ENCODE results near the gene APBA1. TPM values are rescaled to one million over a fixed set of nuclear protein-coding genes. Genes with fewer than 3 reads are reported as not detected.

APBA1 gene
- total RNA-seq, 1 experiment from 2014 or later = 1.8 TPM

DNA sequence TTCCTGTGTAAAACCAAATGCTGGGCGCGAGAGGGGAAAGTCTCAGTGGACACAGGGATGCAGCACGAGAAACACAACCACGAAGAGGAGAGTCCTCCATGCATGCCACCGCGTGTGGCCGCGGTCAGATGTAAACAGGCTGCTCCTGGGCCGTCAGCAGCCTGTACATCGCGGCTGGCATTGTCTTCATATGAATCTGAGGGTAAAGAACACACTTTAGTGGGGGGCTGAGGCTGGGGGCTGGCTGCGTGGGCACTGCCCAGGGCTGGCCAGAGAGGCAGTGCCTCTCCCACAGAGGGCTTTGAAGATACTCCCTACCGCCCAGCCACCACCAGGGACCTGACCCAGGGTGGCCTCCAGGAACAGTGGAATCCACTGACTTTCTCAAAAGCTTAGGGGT, 241.0 kb downstream of the APBA1 start:
- Histone ChIP-seq H3K27ac (ENCODE audit: insufficient read length, low read depth, low read length) (no peak overlapping the region), H2BK5ac (ENCODE audit: insufficient read length, low read length) (no peak overlapping the region), H2AFZ (ENCODE audit: low read length) (no peak overlapping the region), H3K9me3 (ENCODE audit: control insufficient read depth, low read depth, low read length) (no peaks in the 10 kb centered on the region), H2BK15ac (ENCODE audit: low read depth, low read length) (no peak overlapping the region), H2BK120ac (ENCODE audit: low read depth, low read length, poor library complexity, severe bottlenecking) (no peak overlapping the region), H3K4me2 (ENCODE audit: insufficient read depth, insufficient read length, low read length) (no peak overlapping the region), H4K20me1 (ENCODE audit: control insufficient read depth, insufficient read depth, insufficient read length) (no peaks in the 10 kb centered on the region), H3K79me2 (ENCODE audit: insufficient read depth, low read length) (no peaks in the 10 kb centered on the region), H3K23ac (ENCODE audit: insufficient read length, low read depth, low read length) (no peak overlapping the region), H3K79me1 (ENCODE audit: insufficient read depth, low read depth, low read length, poor library complexity, severe bottlenecking) (no peaks in the 10 kb centered on the region), H3K56ac (ENCODE audit: insufficient read length, low read depth, low read length) (no peak overlapping the region), H2BK12ac (ENCODE audit: insufficient read length, low read depth, low read length) (no peak overlapping the region), H2BK20ac (ENCODE audit: low read depth, low read length, poor library complexity, severe bottlenecking) (no peak overlapping the region), H4K5ac (ENCODE audit: insufficient read length, low read depth, low read length) (no peak overlapping the region), H3K4me1 (ENCODE audit: insufficient read depth, low read length) (no peaks in the 10 kb centered on the region), H3K4ac (ENCODE audit: low read depth, low read length) (no peak overlapping the region), H3K9ac (ENCODE audit: extremely low read depth, insufficient read length, low read length) (no peak overlapping the region), H3T11ph (ENCODE audit: low read length) (no peak overlapping the region), H3K23me2 (ENCODE audit: insufficient read length, low read depth, low read length, poor library complexity, severe bottlenecking) (no peaks in the 10 kb centered on the region), H4K91ac (ENCODE audit: insufficient read length, low read depth, low read length) (no peak overlapping the region), H3K14ac (ENCODE audit: insufficient read depth, low read length) (no peak overlapping the region; the same call in 1 of the 2 replicates), H3K27me3 (ENCODE audit: insufficient read depth, low read length) (no peaks in the 10 kb centered on the region), H2AK5ac (ENCODE audit: insufficient read length, low read length) (no peak overlapping the region), H4K8ac (replicated peaks; ENCODE audit: insufficient read length, low read depth, low read length) (no peak overlapping the region), H3K18ac (ENCODE audit: insufficient read length, low read depth, low read length) (no peak overlapping the region)
- peaks cover 2 to 9% of the 10 kb centered on the region in 2 experiments; a peak in 1 of 4 replicates for H3K4me1 Mint-ChIP-seq
- no CpG with 5 or more reads among the region's 13 CpGs for WGBS (ENCODE audit: extremely low coverage, insufficient read length, low lambda C conversion rate)
- H3K9me3 Mint-ChIP-seq = no peaks in the 10 kb centered on the region; a peak in 2 of 5 replicates
- no peak overlapping the region for H3K4me3 Mint-ChIP-seq
- H3K36me3 Mint-ChIP-seq (ENCODE audit: insufficient read depth in 1 of 3, low read depth in 3 of 3) = peaks cover under 1 to 3% (median under 1%) of the 10 kb centered on the region in 3 experiments; a peak in 2 of 7 replicates
- TF ChIP-seq, protein P1, sequence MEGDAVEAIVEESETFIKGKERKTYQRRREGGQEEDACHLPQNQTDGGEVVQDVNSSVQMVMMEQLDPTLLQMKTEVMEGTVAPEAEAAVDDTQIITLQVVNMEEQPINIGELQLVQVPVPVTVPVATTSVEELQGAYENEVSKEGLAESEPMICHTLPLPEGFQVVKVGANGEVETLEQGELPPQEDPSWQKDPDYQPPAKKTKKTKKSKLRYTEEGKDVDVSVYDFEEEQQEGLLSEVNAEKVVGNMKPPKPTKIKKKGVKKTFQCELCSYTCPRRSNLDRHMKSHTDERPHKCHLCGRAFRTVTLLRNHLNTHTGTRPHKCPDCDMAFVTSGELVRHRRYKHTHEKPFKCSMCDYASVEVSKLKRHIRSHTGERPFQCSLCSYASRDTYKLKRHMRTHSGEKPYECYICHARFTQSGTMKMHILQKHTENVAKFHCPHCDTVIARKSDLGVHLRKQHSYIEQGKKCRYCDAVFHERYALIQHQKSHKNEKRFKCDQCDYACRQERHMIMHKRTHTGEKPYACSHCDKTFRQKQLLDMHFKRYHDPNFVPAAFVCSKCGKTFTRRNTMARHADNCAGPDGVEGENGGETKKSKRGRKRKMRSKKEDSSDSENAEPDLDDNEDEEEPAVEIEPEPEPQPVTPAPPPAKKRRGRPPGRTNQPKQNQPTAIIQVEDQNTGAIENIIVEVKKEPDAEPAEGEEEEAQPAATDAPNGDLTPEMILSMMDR (conservative IDR thresholded peaks at IDR 0.05) = no peak
- no peak for DNase-seq
- no peak overlapping the region for H3K27ac Mint-ChIP-seq
- no peaks in the 10 kb centered on the region for H3K27me3 Mint-ChIP-seq (ENCODE audit: low read depth)

All from H9 (cell line).